Measurements from ENCODE around the gene SMIM3. TPM values are rescaled to one million over a fixed set of nuclear protein-coding genes. Genes with fewer than 3 reads are reported as not detected.

The SMIM3 gene
- total and polyA plus RNA-seq, 2 of the 8 experiments (the other 6 are each of a cell fraction or from before 2014, with no cell fraction given): 10.4 to 15.7 TPM

- FAIRE-seq (no peak), DNase-seq (ENCODE audit: low read depth in 1 of 2, low spot score in 2 of 2) (no peak)
- Histone ChIP-seq H3K27me3 (replicated peaks in 1 of 4; ENCODE audit: control insufficient read depth in 3 of 4, extremely low read depth in 1 of 4, insufficient read depth in 3 of 4, low read length in 3 of 4) (no peaks in the 10 kb centered on the region), H3K79me1 (ENCODE audit: low read depth, low read length) (no peaks in the 10 kb centered on the region), H2BK20ac (ENCODE audit: low read length) (no peak overlapping the region), H4K8ac (ENCODE audit: extremely low read depth, insufficient read depth, low read length) (no peak overlapping the region), H3K27ac (ENCODE audit: low read depth, low read length) (no peak overlapping the region), H2BK5ac (ENCODE audit: low read depth, low read length) (no peak overlapping the region), H2BK12ac (ENCODE audit: low read depth, low read length) (no peak overlapping the region), H3K14ac (ENCODE audit: insufficient read length) (no peak overlapping the region), H2AFZ (ENCODE audit: low read length) (no peak overlapping the region), H4K5ac (ENCODE audit: insufficient read length, low read depth, low read length) (no peak overlapping the region), H3K23ac (ENCODE audit: insufficient read length) (no peak overlapping the region), H3K9ac (replicated peaks in 1 of 4; ENCODE audit: extremely low read depth in 1 of 4, low read depth in 3 of 4, low read length in 3 of 4) (no peak overlapping the region), H3K4me1 (replicated peaks in 1 of 4; ENCODE audit: control insufficient read depth in 3 of 4, insufficient read depth in 4 of 4, low read length in 3 of 4) (peaks cover 0 to 3% (median 0%) of the 10 kb centered on the region in 4 experiments; a peak in 1 of 7 replicates), H3K4ac (replicated peaks; ENCODE audit: insufficient read length, low read depth, low read length) (no peak overlapping the region), H3K79me2 (ENCODE audit: control insufficient read depth in 1 of 2, insufficient read depth in 2 of 2, low read length in 2 of 2) (no peaks in the 10 kb centered on the region), H3K56ac (replicated peaks; ENCODE audit: insufficient read length, low read depth, low read length) (no peak overlapping the region), H3K4me2 (ENCODE audit: insufficient read depth in 1 of 2, low read depth in 2 of 2, low read length in 2 of 2) (no peak overlapping the region), H2BK120ac (replicated peaks; ENCODE audit: low read depth, low read length) (no peak overlapping the region), H2AK5ac (ENCODE audit: low read depth, low read length) (no peak overlapping the region), H3K23me2 (ENCODE audit: low read depth, low read length) (peaks cover 2% of the 10 kb centered on the region; the same call in 1 of the 2 replicates), H3K4me3 (ENCODE audit: extremely low read depth in 1 of 4, insufficient read depth in 2 of 4, low read depth in 3 of 4, low read length in 4 of 4) (no peak overlapping the region), H3K18ac (ENCODE audit: extremely low read depth, low read length) (no peak overlapping the region), H4K20me1 (replicated peaks in 1 of 2; ENCODE audit: control insufficient read depth in 1 of 2, insufficient read depth in 2 of 2, low read length in 2 of 2) (no peaks in the 10 kb centered on the region), H3K36me3 (ENCODE audit: control insufficient read depth in 2 of 4, insufficient read depth in 4 of 4, low read length in 3 of 4) (no peaks in the 10 kb centered on the region), H4K91ac (replicated peaks; ENCODE audit: insufficient read length, low read length) (no peak overlapping the region), H2BK15ac (ENCODE audit: low read length) (no peak overlapping the region), H3K9me3 (ENCODE audit: insufficient read depth in 2 of 2, low read depth in 1 of 2, low read length in 1 of 2) (no peaks in the 10 kb centered on the region)
- ChIA-PET POLR2A (ENCODE audit: partially characterized antibody) (interaction anchor here (0.7 kb wide), 1 partner anchor 200 kb away, joined by 3 read pairs; no protein-coding TSS in a partner anchor), CTCF (ENCODE audit: partially characterized antibody) (interaction anchor here (1.7 kb wide), 1 partner anchor 49 kb away, joined by 6 read pairs; the partner anchor contains the start of gene IRGM)
- WGBS, 2 experiments (ENCODE audit: extremely low coverage in 1 of 2, insufficient coverage in 1 of 2, insufficient read length in 1 of 2, insufficient replicate concordance in 2 of 2, low coverage in 1 of 2, low lambda C conversion rate in 2 of 2, missing lambda C conversion rate in 1 of 2): 88% methylated on average over 2 of the region's 2 CpGs; no CpG with 5 or more reads in 1 of the 2 experiments
- no peak for TF ChIP-seq KDM5A (IDR thresholded peaks at IDR 0.05; ENCODE audit: low read length)
Measured at GRCh38 chr5:150797384-150797783, 18.8 kb downstream of the SMIM3 start.
